ENCODE measurements around the gene IFNGR1.

IFNGR1 gene

DNA sequence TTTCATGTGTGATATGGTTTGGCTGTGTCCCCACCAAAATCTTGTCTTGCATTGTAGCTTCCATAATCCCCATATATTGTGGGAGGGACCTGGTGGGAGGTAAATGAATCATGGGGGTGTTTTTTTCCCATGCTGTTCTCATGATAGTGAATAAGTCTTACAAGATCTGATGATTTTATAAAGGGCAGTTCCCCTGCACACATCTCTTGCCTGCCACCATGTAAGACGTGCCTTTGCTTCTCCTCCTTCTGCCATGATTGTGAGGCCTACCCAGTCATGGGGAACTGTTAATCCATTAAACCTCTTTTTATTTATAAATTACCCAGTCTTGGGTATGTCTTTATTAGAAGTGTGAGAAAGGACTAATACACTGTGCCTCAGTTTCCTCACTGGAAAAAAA lies 41.6 kb downstream of the IFNGR1 start:
- DNase-seq (ENCODE audit: low read depth in 1 of 2, low spot score in 1 of 2), result no peak

DNA sequence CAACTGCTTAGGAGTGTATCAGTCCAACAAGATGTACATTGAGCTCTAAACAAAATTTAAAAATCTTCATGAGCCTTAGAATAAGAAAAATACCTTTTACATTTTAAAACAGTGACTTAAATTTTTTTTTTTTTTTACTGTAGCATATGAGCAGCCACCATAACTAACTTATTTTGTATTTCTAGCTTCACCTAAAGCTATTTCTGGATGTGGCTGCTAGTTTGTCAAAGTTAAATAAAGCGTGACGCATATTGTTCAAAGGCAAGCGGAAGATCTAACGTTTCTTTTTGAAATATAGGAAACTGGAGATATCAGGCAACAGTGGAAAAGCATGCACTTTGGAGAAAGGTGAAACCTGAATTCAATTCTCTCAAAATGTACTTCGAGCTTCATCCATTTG lies 42.5 kb downstream of the IFNGR1 start:
- DNase-seq (ENCODE audit: low read depth in 1 of 2, low spot score in 1 of 2), result no peak

- DNase-seq (ENCODE audit: low read depth in 1 of 2, low spot score in 1 of 2), result no peak
These were observed 43.3 kb downstream of the IFNGR1 start for GRCh38 chr6:137175868-137176245.

- DNase-seq (ENCODE audit: low read depth in 1 of 2, low spot score in 1 of 2), result no peak
These were observed 43.9 kb downstream of the IFNGR1 start for GRCh38 chr6:137175157-137175867.

DNA sequence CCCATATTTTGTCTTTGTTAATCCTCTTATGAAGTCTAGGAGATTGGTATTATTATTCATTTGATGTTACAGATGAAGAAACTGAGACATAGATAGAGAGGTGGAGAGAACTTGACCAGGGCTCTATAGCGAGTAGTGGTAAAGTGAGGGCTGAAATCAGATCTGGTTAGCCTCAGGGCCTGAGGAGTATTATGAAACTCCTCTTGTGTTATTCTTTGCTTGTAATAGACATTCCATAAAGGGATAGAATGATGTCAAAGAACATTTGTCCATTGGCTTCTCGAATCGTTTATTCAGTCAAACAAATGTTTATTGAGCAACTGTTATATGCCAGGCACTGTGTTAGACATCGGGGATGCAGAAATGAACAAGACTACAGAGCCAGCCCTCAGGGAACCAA lies 45.7 kb downstream of the IFNGR1 start, which contains the start of gene IL22RA2:
IL22RA2 (minus strand) TSS at position 144 of the 400 bp plus-strand sequence. CDS start 11,895 bp downstream, outside the sequence.
- DNase-seq (ENCODE audit: low read depth in 1 of 2, low spot score in 1 of 2), result no peak

DNA sequence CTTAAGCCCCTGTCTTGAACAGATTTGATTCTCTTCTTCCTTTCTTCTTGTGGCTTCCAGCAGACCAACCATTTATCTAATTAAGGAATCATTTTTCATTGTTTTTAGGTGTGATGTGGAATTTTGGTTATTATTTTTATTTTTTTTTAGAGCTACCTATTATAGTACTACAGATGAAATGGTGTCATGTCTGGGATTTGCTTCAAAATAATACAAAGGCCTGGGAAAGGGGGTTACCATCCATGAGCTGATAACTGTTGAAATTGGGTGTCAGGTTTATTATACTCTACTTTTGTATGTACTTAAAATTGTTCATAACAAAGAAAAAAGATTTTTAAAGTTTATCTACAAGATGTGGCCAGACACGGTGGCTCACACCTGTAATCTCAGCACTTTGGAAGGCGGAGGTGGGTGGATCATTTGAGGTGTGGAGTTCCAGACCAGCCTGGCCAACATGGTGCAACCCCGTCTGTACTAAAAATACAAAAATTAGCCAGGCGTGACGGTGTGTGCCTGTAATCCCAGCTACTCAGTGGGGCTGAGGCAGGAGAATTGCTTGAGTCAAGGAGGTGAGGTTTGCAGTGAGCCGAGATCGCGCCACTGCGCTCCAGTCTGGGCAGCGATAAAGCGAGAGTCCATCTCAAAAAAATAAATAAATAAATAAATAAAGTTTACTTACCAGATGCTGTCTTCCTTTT lies 46.3 kb downstream of the IFNGR1 start:
- no peak for DNase-seq (ENCODE audit: low read depth in 1 of 2, low spot score in 1 of 2)

GRCh38 chr6:137171824-137172733 lies 47.1 kb downstream of the IFNGR1 start:
- no peak for DNase-seq (ENCODE audit: low read depth in 1 of 2, low spot score in 1 of 2)

DNA sequence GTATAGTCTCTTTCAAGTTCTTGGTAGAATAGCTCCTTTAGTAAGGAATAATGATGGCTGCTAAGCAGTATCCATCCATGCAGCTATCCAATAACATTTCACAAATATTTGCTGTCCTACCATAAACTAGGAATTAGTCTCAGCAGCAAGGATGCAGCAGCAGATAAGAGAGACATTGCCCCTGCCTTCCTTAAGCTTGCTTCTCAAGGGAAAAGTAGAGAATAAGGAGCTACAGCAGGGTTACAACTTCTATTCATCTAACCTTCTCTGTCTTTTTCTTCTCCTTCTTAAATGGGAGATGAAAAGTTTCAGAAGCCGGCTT lies 48.2 kb downstream of the IFNGR1 start:
- no peak for DNase-seq (ENCODE audit: low read depth in 1 of 2, low spot score in 1 of 2)

GRCh38 chr6:137170266-137171052 lies 48.7 kb downstream of the IFNGR1 start:
- no peak for DNase-seq (ENCODE audit: low read depth in 1 of 2, low spot score in 1 of 2)

DNA sequence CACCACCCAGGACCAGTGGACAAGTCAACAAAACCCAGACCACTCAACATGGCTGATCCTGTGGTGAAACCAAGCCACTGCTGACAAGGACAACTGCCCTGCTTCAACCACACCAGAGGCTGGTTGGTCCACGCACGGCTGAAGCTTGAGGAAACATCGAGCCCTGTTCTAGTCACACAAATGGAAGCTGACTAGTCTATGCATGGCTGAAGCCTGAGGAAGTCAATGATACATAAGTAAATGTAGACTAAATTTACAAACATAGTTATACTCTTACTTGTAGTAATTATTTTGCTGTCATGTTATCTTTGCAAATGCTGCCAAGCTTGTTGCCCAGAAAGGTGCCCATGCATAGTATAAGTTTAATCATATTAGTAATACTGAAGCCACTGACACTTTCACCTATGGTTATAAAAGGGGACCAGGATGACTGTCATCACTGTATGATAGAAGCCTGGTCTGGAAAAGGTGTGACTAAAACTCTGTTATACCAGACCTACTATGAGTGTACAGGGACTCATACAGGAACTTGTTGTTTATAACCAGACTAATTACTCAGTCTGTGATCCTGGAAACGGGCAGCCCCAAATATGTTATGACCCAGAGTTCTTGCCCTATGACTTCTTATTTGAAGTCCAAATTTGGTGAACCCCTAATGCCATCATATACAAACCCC lies 51.3 kb downstream of the IFNGR1 start:
- no peak for DNase-seq (ENCODE audit: low read depth in 1 of 2, low spot score in 1 of 2)

DNA sequence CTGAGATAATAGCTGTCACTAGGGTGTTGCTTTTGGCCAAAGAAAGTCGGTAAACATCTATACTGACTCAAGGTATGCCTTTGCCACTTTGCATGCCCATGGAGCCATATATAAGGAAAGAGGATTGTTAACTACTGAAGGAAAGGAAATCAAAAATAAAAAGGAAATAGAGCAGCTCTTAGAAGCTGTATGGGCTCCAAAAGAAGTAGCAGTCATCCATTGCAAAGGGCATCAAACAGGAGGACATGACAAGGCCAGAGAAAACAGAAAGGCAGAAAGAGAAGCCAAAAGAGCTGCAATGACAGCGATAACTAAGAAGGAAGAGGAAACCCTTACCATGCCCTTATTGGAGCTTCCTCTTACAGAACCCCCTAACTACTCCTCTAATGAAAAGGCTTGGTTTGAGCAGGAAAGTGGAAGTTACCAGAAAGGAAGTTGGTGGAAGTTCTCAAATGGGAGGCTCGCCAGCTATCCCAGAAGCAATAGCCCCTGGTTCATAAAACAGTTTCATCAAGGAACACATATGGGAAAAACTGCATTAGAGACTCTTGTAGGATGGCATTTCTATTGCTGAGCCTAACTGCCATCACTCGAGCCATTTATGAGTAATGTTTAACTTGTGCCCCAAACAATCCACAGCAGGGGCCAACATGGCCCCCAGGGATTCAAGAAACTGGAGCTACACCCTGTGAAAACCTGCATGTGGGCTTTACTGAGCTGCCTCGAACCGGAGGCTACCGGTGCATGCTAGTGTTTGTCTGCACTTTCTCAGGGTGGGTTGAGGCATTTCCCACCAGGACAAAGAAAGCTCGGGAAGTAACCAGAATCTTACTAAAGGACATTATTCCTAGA lies 52.7 kb downstream of the IFNGR1 start:
- no peak for DNase-seq (ENCODE audit: low read depth in 1 of 2, low spot score in 1 of 2)

- no peak for DNase-seq (ENCODE audit: low read depth in 1 of 2, low spot score in 1 of 2)
These were observed 53.6 kb downstream of the IFNGR1 start for GRCh38 chr6:137165375-137166246.

- no peak for DNase-seq (ENCODE audit: low read depth in 1 of 2, low spot score in 1 of 2)
These were observed 55.4 kb downstream of the IFNGR1 start for GRCh38 chr6:137163732-137164318.

DNA sequence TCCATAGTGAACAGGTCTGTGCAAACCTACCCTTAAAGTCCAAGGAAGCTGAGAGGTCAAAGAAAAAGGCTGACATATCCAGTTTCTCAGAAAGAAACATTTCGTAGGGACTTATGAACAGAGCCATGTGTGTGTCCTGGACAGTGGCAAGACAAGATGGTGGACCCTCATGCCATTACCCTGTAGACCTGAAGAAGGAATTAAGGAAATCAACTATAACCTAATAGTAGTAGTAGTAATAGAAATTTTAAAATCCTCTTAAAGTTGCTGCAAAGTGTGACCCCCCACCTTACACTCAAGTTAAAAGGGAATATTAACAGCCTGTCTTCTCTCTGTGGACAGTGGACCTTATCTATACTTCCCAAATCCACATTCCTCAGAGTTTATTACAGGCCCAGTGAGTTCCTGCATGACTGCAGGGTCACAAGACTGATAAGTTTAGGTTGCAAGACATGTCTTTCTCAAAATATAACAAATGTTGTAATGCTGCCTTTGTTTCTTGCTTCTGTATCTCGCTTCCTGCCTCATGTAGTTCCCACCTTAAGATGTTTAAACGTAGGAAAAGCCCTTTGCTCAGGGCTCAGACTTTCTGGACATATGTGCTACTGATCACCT lies 56.4 kb downstream of the IFNGR1 start:
- no peak for DNase-seq (ENCODE audit: low read depth in 1 of 2, low spot score in 1 of 2)

DNA sequence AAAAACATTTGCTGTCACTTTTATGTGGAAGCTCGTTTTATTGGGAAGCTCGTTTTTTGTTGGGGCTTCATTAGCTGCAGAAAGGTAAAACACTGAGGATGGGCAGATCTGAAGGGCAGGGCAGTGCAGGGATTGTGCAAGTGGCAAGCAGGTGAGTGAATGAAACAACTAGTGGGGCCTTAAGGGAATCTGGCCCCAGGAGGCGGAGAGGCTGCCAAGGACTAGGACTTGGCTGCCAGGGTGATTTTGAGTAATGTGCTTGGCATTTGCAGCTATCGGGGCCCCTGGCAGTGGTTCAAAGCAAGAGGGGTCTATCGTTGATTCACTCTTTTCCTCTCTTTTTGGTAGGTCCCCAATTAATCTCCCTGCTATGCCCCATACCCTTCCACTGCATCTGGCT lies 57.2 kb downstream of the IFNGR1 start:
- DNase-seq (ENCODE audit: low read depth in 1 of 2, low spot score in 1 of 2), result no peak

GRCh38 chr6:137160763-137161162 lies 58.4 kb downstream of the IFNGR1 start:
- no peak for DNase-seq (ENCODE audit: low read depth in 1 of 2, low spot score in 1 of 2)

- DNase-seq (ENCODE audit: low read depth in 1 of 2, low spot score in 1 of 2), result no peak
These were observed 59.3 kb downstream of the IFNGR1 start for GRCh38 chr6:137159912-137160311.

- DNase-seq (ENCODE audit: low read depth in 1 of 2, low spot score in 1 of 2), result no peak
These were observed 61.6 kb downstream of the IFNGR1 start for GRCh38 chr6:137157601-137158000.

All from activated CD4-positive, alpha-beta T cell treated with anti-CD3 and anti-CD28 coated beads, Interleukin-2, amount 50 U/mL, for 24 hours (primary cell).